GM21515 (cell line): Measurements from ENCODE around the gene JADE2.
"Not testable (repeated sequence)": the region's sequence is repeated elsewhere in the genome, so short reads cannot be mapped to it uniquely, and the experiment has no call there.

ENCODE experiments used
- ATAC-seq: cut with Tn5 transposase; IDR thresholded peaks from one replicate; pipeline ENCODE4 v1.9.1; 2021; ENCODE audit not compliant: unreplicated experiment

Gene JADE2

DNA sequence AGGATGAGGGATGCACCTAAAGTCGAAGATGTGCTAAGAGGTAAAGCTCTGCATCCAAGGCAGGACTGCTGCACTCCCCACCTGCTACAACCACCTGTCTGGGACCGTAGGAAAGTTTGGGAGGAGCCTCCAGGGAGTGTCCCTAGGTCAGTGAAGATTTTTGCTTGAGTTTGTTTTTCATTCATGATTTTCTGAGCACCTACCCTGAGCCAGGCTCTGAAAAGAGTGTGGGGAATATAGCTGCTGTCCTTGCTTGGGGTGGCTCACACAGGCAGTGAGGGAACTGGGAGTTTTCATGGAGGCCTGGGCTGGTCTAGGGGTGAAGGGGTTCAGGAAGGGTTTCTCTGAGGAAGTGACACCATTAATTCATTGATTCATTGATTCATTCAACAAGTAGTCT is 58.3 kb downstream of the JADE2 start:
- no peak for ATAC-seq

DNA sequence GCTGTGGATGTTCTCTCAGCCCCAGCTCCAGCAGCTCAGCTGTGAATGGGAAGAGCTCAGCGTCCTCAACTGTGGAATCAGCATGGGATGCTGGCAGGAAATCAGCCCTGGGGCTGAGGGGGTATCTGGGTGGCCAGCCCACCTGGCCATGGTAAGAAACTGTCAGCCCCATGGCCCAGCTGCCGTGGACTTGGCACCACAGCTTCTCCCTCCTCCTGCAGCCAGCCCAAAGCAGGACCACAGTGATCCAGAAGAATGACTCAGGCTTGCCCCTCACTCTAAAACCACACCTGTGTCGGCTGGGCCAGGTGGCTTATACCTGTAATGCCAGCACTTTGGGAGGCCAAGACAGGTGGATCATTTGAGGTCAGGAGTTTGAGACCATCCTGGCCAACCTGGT is 59.2 kb downstream of the JADE2 start:
- no peak for ATAC-seq

DNA sequence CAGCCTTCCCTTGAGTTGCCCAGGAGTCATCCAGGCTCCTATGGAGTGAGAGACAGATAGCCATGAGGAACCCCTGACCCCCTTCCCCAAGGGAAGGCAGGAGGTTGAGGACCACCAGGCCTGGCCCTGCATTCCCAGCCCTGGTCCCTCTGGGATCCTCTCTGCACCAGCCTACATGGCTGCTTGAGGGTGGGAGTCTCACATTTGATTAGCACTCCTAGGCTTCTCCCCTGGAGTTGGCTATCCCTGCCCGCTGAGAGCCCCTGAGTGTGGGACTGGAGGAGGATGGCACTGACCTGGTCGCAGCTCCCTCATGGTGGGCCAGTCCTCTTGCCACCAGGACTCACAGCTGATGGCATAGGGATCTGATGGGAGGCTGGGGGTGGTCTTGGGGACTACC is 60.5 kb downstream of the JADE2 start:
- no peak for ATAC-seq

DNA sequence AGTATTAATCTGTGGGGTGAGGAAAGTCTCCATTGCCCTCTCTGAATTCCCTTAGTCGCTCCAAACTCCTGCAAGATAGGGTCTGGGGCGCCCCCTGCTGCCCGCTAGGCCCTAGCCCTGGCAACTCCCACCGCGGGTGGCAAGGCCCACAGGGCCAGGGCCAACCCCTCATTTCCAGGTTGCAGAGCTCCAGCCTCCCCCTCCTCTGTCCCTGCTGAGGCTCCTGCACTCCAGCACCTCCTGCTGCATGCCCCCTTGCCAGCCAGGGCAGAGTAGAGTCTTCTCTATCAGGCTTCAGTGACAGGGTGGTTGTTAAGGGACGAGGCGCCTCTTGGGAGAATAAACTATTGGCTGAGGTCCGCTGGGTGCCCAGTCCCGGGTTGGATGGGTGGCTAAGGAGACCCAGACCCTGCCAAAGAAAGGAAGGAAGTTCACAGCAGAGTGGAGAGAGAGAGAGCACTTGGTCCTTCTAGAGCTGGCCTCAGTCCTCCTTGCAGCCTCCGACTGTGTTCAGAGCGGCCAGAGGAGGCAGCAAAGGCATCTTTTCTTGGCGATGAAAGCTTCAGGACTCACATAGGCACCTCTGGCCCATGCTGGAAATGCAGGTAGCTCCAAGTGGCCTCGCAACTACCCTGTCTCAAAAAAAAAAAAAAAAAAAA is 61.5 kb downstream of the JADE2 start:
- ATAC-seq = no peak

DNA sequence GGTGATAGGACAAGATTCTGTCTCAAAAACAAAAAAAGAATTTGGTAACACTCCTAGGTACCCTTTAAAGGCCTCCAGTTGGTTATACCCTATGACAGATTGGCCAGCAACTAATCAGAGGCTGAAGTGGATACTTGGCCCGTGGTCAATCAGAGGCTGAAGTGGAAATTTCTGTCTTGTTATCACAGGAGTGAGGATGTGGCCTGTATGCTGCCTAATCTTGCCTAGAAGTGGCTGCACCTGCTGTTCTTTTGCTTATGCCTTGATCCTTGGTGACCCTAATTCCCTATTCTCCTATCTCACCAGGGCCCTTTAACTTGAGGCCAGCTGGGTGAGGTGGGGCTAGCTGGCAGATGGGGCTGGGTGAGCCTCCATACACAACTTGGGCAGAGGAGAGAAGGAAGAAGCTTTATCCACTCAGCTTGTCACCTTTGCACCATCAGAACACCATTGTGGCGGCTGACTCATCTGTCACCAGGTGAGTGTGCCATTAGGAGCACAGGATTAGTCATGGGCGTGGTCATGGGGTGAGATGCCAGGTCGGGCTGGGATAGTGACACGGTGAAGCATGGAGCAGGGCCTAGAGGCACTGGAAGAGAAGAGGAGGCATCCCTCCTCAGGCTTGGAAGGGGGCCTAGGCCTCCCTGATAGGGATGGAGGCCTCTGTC is 65.7 kb downstream of the JADE2 start:
- no peak for ATAC-seq

DNA sequence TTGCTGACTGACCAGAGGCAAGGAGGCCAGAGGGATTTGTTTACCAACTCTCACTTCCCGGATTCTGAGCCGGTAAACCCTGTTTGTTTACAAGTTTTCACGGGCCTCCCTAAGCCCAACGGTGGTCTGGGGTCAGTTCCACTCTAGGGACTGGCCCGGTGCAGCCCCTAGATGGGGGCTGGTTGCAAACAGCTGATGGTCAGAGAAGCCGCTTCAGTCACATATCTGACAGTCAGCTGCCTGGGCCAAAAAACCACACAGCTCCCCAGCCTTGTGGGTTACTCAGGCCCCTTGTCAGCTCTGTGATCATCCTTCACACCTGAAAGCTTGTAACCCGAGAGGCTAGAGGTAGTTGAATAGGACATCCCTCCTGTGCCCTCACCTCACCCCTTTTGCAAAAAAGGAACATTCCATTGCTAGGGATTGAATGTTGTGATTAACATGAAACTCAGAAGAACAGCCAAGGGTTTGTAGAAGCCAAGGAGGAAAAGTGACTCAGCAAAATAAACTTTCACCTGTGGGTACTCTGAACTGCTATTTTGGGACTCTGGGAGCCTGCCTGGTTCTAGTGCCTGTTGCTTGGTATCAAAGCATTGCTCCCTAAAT is 66.8 kb downstream of the JADE2 start:
- ATAC-seq = no peak

DNA sequence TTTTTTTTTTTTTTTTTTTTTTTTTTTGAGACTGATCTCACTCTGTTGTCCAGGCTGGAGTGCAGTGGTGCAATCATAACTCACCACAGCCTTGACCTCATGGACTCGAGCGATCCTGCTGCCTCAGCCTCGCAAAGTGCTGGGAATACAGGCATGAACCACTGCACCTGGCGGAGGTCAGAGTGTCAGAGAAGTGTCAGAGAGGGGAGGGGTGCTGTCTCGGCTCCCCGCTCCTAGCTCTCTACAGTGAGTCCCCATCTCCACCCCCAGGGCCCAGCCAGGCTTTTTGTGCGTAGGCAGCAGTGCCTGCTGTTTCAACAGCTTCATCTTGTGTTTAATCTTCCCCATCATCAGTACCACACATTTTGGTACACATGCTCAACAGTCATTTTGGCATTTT is 68.9 kb downstream of the JADE2 start:
- no peak for ATAC-seq

DNA sequence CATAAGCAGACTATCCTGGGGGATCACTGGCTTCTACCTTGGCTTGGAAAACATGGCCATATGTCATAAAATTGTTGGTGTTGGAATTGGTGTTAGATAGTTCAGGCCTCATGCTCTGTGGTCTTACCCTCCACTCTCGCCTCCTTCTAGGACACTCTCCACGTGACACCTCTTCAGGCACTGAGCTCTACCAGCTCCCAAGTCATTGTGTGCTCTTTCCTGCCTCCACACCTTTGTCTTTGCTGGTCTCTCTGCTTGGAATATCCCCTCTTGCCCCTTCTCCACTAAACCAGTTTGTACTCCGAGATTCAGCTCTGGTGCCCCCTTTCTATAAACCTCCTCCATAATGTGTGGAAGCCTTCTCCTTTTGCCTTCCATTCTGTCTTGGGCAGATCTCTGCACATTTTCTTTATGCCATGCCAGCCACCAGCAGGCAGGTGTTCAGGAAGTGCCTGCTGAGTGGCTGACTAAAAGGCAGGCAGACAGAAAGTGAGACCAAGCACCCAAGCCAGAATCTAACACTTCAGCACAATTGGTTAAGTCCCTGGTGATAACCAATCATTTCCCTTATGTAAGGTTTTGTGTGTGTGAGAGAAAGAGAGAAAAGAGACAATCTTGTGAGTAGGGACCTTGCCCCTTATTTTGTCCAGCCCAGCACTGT is 69.5 kb downstream of the JADE2 start:
- ATAC-seq = no peak

DNA sequence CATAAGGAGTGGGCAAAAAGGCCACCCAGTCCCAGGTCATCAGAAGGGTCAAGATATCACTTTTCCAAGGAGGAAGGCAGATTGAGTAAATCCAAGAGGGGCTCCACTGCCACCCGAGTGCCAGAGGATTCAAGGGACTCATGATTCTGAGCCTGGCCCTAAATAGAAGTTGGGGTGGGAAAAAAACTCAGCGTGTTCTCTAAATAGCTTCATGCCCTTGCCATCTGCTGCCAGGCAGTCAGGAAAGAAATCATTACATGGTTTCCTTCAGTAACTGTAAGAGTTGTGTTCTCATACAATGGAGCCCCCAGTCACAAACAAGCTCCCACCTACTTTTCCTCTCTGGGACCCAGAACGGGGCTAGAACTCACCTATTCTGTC is 70.0 kb downstream of the JADE2 start:
- ATAC-seq = no peak

DNA sequence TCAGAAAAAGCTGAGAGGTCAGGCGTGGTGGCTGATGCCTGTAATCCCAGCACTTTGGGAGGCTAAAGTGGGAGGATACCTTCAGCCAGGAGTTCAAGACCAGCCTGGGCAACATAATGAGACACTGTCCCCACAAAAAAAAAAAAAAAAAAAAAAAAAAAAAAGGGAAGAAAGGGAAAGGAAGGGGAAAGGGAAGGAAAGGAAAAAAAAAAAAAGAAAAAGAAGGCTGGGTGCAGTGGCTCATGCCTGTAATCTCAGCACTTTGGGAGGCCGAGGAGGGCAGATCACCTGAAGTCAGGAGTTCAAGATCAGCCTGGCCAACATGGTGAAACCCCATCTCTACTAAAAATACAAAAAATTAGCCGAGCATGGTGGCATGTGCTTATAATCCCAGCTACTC is 74.3 kb downstream of the JADE2 start:
- not testable (repeated sequence) for ATAC-seq

DNA sequence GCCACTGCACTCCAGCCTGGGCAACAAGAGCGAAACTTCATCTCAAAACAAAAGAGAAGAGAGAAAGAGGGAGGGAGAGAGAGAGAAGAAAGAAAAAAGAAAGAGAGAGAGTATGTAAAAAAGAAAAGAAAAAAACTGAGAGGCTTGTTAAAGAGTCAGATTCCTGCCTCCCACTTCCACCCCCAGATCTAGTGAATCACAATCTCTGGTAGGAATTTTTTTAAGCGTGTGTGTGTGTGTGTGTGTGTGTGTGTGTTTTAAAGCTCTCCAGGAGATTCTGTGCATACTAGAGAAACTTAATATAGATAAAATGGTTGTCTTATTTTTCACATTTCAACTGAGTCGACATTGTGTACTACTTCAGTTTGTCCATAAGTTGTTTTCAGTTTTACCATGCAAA is 75.1 kb downstream of the JADE2 start:
- ATAC-seq = no peak

DNA sequence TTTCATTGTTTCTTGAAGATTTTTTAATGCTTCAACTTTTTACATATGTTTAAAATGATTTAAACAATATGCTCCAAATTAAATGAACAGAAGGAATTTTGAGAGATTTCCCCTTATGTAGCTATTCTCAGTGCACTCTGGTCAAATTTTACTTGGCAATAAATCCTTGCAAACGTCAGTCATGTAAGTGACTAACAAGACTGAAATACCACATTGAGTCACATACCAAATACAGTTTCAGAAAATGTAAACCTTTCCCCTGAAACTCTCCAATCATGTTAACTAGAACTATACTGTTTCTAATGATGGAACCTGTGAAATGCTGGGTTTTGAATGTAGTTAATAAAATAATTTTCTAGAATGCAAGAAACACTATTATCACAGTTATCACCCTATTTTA is 77.6 kb downstream of the JADE2 start:
- no peak for ATAC-seq

DNA sequence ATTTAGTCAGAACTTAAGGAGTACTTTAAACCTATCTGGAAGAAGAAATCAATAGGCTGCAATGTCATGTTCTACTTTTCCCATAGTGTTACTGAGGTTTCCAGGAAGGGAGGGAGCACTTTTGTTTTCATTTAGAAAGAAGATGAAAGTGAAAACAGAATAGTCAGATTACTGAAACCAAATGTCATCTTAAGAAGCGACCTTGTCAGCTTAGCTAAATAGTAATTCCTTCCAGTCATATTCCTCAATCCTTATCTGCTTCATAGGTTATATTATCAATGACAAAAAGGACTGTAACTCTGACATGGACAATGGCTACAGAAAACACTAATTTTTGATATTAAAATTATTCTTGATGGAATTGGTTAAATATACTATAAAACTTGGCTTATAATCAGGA is 79.4 kb downstream of the JADE2 start:
- ATAC-seq = no peak

DNA sequence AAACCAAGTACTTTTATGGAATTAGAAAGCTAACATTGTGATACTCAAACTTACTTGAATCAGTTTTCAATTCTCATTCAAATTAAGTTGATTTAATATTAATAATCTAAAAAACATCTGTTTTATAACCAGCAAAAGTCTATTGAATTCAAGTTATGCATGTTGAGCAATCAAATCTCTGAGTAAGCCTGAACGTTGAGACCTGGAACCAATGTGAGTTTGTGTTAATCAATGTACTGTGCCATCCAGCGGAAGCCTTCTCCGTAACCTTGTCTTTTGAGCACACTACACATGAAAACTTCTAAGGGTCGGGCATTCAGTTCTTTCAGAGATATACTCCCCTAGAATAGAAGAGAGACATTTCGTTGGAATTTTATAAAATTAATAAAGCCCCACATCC is 81.3 kb downstream of the JADE2 start:
- ATAC-seq = no peak

DNA sequence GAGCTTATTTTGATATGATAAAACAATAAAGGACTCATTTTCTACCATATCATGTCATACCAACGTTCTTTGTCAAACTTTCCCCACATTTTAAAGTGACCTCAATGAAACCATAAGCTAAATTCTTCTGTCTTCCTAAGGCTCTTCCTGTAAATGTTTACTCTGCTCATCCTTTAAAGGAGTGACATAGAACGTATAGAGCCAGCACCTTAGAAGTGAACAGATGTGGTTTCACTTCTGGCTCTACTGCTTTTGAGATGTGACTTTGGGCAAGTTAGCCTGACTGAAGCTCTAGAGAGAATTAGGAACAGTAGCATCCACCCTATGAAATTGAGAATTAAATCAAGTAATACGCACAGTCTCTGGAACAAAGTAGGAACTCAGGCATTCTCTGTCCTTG is 83.1 kb downstream of the JADE2 start:
- ATAC-seq = no peak

DNA sequence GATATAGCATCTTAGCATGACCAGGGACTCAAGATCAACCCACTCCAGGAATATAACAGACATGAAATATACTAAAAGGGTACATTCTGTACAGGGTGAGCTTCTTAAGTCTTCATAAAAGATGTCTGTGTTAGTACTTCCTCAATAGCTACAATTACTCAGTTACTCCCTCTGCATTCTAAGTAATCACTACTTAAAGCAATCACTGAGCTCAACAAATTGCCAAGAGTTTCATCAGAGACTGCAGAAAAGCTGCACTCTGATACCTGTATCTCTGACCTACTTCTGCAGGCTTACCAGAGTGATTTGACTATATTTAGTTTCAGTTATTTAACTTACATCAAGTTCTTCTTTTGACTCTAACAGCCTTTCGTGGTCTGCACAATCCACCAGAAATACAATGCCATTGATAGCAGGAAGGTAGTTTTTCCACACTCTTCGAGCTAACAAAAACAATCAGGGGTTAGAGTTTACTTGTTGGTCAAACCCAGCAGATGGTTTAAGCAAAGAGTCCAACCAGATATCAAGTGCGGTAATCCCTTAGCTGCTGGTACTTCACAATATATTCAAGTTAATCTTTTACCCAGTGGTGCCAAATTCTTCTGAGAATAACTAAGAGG is 83.9 kb downstream of the JADE2 start:
- peak; percentile 51 for ATAC-seq

DNA sequence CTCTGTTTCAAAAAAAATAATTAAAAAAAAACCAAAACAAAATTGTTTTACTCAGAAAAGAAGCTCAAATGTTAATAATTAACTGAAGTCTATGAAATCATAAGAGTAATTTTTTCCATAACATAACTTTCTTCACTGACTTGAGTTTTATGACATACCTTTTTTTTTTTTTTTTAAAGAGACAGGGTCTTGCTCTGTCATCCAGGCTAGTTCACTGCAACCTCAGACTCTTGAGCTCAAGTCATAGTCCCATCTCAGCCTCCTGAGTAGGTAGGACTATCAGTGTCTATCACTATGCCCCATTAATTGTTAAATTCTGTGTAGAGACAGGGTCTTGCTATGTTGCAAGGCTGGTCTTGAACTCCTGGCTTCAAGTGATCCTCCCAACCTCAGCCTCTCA is 85.3 kb downstream of the JADE2 start:
- no peak for ATAC-seq

DNA sequence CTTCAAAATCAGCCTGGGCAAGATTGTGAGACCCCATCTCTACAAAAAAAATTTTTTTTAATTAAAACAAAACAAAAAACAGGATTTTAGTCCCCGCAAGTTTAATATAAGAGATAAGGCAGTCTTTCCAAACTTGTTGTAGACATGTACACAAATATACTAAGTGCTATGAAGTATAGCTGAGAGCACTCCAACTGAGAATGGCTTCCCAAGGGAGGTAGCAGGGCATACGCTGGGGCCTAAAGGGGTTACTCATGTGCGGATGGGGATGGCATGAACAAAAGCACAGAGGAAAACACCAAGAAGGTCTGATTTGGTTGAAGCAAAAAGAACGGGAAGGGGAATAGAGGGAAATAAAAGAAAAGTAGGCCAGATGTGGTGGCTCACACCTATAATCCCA is 86.0 kb downstream of the JADE2 start:
- no peak for ATAC-seq

DNA sequence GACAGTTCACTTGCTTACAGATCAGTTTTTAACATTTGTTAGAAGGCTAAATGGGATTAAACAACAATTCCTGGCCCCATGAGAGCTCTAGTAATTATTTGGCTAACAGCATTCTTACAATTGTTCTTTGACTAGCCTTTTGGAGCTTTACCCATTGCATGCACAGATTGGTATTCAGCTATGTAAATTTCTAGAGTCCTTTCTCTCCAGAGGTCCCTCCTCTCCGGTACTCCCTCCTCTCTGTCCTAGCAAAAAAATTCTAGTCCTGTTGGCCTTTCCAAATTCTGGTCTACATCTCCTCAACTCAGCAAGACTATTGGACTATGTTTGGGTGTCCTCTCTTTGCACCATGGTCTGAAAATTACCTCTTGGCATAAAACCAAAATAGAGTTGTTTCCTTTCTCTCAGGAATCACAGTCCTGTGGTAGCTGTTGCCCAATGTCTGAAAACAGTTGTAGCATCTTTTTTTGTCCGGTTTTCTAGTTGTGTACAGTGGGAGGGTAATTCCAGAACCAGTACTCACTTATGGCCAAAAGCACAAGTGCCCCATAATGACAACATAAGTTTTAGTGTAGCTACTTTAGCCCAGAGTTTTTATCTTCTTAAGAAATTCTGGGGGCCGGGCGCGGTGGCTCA is 89.1 kb downstream of the JADE2 start:
- no peak for ATAC-seq

DNA sequence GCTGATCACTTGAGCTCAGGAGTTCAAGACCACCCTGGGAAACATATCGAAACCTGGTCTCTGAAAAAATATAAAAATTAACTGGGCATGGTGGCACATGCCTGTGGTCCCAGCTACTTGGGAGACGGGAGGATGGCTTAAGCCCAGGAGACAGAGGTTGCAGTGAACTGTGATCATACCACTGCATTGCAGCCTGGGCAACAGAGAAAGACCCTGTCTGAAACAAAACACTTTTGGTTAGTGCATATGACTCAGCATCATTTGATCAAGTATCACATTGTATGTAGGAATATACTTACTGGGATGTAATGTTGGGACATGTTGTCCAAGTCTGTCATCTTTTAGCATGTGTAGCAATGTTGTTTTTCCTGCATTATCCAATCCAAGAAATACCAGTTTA is 95.2 kb downstream of the JADE2 start:
- ATAC-seq = no peak

DNA sequence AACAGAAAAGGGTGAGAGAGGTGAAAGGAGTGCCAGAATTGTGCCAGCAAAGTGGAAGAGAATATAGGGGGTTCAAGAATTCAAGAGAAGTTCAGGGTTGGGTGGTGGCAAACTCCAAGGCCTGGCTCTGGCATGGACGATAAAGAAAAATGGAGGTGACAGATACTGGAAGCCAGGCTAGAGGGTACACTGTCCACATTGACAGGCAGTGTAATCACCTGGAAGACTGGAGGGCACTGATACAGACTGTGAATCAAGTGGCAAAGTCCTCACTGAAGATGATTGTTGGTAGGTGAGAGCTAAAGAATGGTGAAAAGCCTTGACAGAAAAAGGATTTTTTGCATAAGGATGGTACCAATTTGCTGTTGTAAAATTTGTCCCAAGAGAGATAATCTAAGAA is 100.1 kb downstream of the JADE2 start:
- ATAC-seq = no peak
